GM12878 (cell line): ENCODE measurements around the gene PCSK1. TPM values are rescaled to one million over a fixed set of nuclear protein-coding genes. Genes with fewer than 3 reads are reported as not detected.

Experiments
- FOS ChIP-seq: IDR thresholded peaks from 3 replicates; pipeline ENCODE4 v1.6.1; 2011; ENCODE audit warnings: borderline replicate concordance; ENCODE audit not compliant: insufficient read length; ENCODE audit errors: extremely low read depth
- MYB ChIP-seq: fragments of 150-350 bp; IDR thresholded peaks from 2 replicates; pipeline ENCODE4 v1.6.1; 2014; ENCODE audit warnings: mild to moderate bottlenecking, low read depth, low read length, borderline replicate concordance
- RELA ChIP-seq: fragments of 450-650 bp; IDR thresholded peaks from 2 replicates; pipeline ENCODE4 v1.8.0; 2014; ENCODE audit warnings: borderline replicate concordance; ENCODE audit not compliant: partially characterized antibody
- SMAD1 ChIP-seq: fragments of 450-650 bp; IDR thresholded peaks from 2 replicates; pipeline ENCODE4 v1.6.1; 2018; ENCODE audit warnings: mild to moderate bottlenecking, low read depth; ENCODE audit not compliant: partially characterized antibody
- SMAD5 ChIP-seq: IDR thresholded peaks from 2 replicates; pipeline ENCODE4 v1.6.1; 2016; ENCODE audit warnings: antibody characterized with exemption, low read depth
- polyA plus RNA-seq, 11 experiments: library from polyadenylated mRNA; depleted of rRNA in 4 of 11; unstranded in 6 of 11; stranded (reverse) in 5 of 11; fragments of >200 nt; fragmentation: Nextera tagmentation in 4 of 11; fragmentation: Illumina TruSeq in 1 of 11; extraction: Ambion mirVana in 4 of 11; extraction: Trizol in 1 of 11; gene quantifications; 1 replicate in 1 of 11; 2 replicates in 10 of 11; pipeline versions ENCODE4 v1.2.1 to v1.2.3, GENCODE V29; 2011 to 2016; ENCODE audit warnings: inconsistent platforms in 2 of 11, missing spikeins in 2 of 11, low read depth in 1 of 11
- total RNA-seq, 4 experiments: library from RNA; depleted of rRNA in 3 of 4; stranded (reverse); fragments of >200 nt in 3 of 4; fragmentation: Illumina TruSeq in 1 of 4; extraction: Trizol in 1 of 4; gene quantifications; 2 replicates each; pipeline versions ENCODE4 v1.2.1 to v1.2.3, GENCODE V29; 2013 to 2021
- TF ChIP-seq, protein P1 (sequence below): fragments of 450-650 bp; IDR thresholded peaks from 2 replicates; pipeline ENCODE4 v1.6.1; 2017; ENCODE audit warnings: mild to moderate bottlenecking, moderate library complexity
- TF ChIP-seq, protein P2 (sequence below): fragments of 450-650 bp; IDR thresholded peaks from 2 replicates; pipeline ENCODE4 v1.6.1; 2017; ENCODE audit warnings: antibody characterized with exemption, mild to moderate bottlenecking, moderate library complexity

The PCSK1 gene
- total and polyA plus RNA-seq, 10 of the 15 experiments (the other 5 are each of a cell fraction or from before 2014, with no cell fraction given) = 0.03 to 0.24 (median 0.07) TPM; not detected in 4

DNA sequence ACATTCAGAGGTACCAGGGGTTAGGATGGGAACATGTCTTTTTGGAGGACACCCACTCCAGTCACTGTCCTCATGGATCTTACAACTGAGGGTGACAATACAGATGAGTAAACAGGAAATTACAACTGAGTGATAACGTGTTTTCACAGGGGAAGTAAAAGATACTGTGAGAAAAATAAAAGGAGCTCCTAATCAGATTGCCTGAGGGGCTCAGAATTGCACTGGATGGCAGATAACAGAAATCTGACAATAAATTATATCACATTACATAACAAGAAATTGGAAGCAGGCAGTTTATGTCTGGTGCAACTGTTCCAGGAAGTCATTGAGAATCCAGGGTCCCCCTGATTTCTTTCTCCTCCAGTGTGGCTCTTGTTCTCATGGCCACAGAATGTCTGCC, 40.1 kb upstream of the PCSK1 start (continued):
- TF ChIP-seq, protein P1, sequence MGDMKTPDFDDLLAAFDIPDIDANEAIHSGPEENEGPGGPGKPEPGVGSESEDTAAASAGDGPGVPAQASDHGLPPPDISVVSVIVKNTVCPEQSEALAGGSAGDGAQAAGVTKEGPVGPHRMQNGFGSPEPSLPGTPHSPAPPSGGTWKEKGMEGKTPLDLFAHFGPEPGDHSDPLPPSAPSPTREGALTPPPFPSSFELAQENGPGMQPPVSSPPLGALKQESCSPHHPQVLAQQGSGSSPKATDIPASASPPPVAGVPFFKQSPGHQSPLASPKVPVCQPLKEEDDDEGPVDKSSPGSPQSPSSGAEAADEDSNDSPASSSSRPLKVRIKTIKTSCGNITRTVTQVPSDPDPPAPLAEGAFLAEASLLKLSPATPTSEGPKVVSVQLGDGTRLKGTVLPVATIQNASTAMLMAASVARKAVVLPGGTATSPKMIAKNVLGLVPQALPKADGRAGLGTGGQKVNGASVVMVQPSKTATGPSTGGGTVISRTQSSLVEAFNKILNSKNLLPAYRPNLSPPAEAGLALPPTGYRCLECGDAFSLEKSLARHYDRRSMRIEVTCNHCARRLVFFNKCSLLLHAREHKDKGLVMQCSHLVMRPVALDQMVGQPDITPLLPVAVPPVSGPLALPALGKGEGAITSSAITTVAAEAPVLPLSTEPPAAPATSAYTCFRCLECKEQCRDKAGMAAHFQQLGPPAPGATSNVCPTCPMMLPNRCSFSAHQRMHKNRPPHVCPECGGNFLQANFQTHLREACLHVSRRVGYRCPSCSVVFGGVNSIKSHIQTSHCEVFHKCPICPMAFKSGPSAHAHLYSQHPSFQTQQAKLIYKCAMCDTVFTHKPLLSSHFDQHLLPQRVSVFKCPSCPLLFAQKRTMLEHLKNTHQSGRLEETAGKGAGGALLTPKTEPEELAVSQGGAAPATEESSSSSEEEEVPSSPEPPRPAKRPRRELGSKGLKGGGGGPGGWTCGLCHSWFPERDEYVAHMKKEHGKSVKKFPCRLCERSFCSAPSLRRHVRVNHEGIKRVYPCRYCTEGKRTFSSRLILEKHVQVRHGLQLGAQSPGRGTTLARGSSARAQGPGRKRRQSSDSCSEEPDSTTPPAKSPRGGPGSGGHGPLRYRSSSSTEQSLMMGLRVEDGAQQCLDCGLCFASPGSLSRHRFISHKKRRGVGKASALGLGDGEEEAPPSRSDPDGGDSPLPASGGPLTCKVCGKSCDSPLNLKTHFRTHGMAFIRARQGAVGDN = no peak
- TF ChIP-seq FOS (no peak), SMAD5 (no peak), MYB (no peak), SMAD1 (no peak), RELA (no peak)
- TF ChIP-seq, protein P2, sequence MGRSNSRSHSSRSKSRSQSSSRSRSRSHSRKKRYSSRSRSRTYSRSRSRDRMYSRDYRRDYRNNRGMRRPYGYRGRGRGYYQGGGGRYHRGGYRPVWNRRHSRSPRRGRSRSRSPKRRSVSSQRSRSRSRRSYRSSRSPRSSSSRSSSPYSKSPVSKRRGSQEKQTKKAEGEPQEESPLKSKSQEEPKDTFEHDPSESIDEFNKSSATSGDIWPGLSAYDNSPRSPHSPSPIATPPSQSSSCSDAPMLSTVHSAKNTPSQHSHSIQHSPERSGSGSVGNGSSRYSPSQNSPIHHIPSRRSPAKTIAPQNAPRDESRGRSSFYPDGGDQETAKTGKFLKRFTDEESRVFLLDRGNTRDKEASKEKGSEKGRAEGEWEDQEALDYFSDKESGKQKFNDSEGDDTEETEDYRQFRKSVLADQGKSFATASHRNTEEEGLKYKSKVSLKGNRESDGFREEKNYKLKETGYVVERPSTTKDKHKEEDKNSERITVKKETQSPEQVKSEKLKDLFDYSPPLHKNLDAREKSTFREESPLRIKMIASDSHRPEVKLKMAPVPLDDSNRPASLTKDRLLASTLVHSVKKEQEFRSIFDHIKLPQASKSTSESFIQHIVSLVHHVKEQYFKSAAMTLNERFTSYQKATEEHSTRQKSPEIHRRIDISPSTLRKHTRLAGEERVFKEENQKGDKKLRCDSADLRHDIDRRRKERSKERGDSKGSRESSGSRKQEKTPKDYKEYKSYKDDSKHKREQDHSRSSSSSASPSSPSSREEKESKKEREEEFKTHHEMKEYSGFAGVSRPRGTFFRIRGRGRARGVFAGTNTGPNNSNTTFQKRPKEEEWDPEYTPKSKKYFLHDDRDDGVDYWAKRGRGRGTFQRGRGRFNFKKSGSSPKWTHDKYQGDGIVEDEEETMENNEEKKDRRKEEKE = no peak
- TF ChIP-seq, all 136 proteins: peak for 0
